Measurements from ENCODE around the gene SPACA9. TPM values are rescaled to one million over a fixed set of nuclear protein-coding genes. Genes with fewer than 3 reads are reported as not detected.
A peak's percentile ranks its signal among the peaks of the same experiment; 100 is the strongest.

Gene SPACA9
- polyA plus RNA-seq, 1 donor = 7.8 TPM

DNA sequence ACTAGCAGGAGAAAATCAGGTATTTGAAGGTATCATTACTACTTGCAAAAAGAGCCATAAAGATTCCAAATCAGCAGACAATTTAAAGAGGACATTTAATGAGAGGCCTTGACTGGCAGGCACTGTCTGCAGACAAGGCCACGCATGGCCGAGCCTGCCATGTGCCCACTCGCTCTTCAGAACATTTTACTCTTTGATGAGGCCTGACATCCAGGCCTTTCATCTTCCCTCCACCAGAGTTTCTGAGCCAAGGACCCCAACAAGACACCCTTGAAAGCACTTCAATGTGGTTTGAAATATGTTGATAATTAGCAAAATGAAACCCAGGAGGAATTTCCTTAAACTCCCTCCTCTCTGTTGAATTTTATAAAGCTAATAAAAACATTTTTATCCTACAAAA is 17.0 kb upstream of the SPACA9 start:
- no peak for DNase-seq

DNA sequence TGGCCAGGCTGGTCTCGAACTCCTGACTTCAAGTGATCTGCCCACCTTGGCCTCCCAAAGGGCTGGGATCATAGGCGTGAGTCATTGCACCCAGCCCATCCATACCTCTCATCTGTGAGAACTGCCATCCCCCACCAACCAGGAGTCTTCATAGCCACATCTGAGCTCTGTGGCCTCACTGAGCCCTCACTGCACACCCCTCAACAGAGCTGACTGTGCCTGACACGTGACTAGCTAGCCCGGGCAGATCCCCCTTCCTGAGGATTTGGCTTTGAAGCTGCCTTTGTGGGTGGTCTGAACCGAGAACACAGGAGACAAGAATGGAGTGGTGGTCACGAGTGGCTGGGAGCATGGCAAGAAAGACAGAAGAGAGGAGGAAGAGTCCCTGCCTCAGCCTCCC is 16.2 kb upstream of the SPACA9 start:
- no peak for DNase-seq

GRCh38 chr9:132863096-132863495 is 15.6 kb upstream of the SPACA9 start:
- DNase-seq = no peak

GRCh38 chr9:132864277-132864676 is 14.4 kb upstream of the SPACA9 start:
- DNase-seq = no peak

DNA sequence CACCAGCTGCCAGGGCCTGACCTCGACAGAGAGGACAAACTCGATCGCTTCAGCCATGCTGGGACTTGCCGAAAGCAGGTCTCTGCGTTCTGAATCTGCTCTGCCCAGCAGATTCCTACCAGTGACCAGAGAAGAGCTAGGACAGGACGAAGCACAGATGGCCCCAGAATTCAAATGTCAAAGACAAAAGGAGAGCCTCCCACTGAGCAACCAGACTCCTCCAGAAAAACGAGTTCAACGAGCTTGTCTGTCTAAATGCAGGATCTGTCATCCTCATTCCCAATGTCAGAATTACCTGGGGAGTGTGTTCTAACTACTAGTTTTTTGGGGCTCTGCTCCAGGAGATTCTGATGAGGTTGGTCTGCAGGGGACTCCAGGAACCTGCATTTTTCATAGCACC is 14.0 kb upstream of the SPACA9 start:
- no peak for DNase-seq

DNA sequence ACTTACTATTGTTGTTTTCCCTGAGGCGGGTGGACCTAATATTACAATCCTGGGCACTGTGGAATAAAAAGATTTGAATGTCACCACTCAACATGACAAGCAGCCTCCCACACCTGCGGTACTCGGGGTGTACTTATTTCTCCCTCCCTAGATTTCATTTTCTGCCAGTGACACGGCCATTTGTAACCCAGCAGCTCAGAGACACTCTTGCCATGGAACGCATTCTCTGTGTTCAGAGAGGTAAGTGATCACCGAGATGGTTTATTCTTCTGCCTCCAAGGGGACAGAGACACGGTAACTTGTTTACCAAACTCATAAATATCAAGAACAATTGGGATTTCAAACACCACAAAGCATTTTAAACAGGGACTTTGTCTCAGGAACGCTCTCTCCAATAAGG is 11.8 kb upstream of the SPACA9 start:
- DNase-seq = no peak

DNA sequence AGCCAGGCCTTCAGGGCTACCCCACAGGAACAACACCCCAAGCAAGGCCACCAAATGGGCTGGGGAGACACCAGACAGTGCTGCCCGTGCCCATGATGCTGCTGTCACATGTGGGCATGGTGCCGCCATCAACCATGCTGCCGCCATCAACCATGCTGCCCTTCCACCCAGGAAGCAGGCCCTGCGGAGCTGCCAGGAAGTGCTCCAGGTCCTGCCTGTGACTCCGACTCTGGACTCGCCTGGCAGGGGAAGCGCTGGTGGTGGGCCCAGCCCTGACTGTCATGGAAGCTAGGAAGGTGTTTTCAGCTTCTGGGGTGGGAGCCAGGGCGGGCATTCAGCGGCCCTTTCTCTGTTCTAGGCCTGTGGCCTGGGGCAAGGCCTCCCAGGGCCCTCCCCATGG is 9.4 kb upstream of the SPACA9 start:
- no peak for DNase-seq

- no peak for DNase-seq
These were observed 5.3 kb upstream of the SPACA9 start for GRCh38 chr9:132873403-132873802.

DNA sequence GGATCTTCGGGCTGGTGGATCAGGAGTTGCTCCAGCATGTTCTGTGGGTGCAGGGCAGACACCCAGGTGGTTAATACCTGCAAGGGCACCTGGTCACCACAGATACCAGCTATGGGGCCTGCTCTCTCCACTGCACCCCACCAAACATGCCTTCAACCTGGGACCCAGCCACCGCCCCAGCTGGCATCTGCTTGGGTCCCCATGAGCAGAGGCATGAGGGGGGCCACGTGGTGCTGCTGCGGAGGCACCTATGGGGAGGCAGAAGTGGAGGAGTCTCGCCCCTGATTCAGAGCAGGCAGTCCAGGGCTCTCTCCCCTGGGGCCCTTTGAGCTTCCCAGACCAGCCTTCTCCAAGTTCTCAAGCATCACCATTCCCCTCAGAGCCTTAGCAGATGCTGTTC is 3.5 kb upstream of the SPACA9 start:
- no peak for DNase-seq

DNA sequence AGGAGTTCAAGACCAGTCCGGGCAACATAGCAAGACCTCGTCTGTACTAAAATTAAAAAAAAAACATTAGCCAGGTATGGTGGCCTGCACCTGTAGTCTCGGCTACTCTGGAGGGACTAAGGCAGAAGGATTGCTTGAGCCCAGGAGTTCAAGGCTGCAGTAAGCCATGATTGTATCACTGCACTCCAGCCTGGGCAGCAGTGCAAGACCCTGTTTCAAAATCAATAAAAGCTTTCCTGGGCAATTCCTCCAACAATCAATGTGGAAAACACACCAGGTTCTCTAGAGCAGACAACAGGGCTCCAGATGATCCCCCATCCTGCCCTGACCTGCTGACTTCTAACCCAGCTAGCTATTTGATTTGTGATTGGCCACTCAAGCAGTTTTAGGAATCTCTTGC is 1.8 kb upstream of the SPACA9 start:
- no peak for DNase-seq

DNA sequence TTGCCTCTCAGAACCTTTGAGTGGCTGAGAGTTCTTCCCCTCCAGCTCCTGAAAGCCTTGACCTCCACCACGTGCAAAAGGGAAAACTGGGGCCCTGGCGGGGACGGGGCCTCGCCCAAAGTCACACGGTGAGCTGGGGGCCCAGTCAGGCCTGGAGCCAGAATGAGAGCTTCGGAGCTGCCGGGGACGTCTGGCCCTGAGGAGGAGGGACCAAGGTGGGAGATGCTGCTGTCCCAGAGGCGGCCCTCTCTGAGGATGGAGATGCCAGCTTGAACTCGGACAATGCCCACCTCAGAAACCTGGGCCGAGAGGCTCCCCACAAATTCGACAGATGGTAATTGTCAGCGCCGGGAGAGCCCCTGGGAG is 1.3 kb upstream of the SPACA9 start:
- DNase-seq = no peak

DNA sequence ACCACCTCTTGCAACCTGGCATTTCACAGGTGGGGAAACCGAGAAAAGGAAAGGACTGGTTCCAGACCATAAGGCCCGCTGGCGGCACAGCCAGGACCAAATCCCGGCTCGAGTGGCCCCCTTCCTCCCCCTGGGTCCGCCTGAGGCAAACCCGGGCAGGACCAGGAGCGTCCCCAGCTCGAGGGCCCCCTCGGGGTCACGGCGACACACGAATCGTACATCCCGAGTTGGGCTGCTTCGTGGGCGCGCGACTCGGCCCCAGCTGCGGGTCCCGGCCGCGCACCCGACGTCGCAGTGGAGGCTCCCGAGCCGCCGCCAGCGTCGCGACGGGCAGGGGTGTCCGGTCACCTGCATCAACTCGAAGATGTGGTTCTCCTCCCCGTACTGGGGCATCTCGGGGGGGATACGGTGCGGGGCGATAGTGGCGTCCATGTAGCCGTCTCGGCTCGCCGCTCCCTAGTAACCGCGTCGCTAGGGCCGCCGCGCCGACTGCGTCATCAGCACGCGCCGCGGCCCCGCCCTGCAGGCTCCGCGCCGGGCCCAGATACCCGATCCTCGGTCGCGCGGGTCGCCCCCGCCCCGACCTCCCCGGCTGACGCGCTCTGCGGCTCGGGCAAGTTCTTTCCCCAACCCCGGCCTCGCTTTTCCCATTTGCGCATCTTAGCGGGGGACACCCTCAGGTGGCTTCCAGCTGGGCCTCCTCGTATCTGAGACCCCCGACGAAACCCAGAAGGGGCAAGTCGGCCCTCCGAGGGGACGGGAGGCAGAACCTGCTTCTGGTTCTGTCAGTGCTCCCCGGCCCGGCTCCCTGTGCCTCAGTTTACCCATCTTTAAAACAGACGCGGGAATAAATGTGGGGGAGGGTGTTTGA is 639 bp upstream of the SPACA9 start, which contains the start of gene AK8:
Gene AK8 (minus strand): TSS at position 461 of the 871 bp plus-strand sequence. CDS start 29 bp downstream, at position 432.
- DNase-seq = peak; percentile 73

DNA sequence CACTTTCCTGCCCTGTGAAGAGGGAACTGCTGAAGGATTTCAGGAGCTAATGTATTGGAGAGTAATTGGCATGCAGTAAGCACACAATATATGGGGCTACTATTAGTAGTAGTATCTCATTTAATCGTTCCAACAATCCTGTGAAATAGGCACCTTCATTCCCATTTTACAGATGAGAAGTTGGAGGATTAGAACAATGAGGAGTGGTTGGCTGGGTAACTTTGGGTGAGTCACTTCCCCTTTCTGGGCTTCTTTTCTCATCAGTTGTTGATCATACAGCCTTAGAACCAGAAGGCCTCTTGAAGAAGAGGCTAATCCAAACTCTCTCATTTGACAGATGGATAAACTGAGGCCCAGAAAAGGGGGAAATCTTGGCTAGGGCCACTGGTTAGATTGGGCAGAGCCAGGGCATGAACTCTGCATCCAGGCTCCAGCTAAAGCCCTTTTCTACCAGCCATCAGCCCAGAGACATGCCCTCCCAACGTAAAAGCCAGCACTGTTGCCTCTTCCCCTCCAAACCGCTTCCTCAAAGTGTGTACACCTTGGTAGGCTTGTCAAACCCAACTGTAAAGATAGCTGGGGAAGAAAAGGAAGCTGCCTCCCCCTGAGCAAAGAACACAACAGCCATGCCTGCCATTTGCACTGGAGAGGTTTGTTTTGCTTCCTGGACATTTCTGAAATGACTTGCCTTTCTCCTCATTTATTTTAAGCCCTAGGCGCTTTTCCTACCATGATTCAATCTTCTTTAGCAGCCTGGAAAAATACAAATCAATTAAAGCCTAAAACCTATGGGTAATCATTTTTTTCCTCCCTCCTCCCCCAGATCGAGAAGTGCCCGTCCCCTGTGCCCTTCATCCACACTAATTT is 992 bp downstream of the SPACA9 start:
- no peak for DNase-seq

DNA sequence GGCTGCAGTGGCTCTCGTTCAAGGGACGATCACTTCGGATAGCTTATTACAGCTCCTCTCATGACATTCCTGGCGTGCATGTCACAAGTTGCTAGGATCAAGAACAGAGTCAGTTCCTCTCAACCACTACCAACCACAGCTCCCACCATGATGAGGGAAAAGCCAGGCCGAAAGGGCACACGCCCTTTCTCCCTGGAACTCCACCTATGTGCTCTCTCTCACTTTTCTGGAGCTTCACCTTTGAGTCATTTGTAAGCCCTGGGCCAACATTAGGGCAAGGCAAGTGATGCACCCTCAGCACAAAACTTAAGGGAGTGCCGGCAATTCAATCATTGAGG is 1.6 kb downstream of the SPACA9 start:
- no peak for DNase-seq

DNA sequence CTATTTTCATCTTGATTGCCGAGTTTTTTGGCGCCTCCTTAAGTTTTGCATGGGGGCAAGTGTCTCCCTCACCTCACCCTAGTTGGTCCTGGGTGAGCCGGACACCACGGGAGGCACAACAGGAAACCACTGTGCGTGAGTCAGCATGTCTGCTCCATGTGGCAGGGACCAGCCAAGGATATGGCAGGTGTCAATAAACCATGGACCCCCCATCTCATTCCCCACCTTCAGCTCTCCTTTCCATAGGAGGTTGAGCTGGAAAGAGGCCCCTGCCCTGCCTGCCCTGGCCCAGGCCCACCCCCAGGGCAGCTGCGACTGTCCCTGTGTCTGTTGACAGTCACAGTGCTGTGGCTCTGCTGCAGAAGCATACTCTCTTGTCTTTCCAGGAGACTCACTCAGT is 3.1 kb downstream of the SPACA9 start:
- no peak for DNase-seq

GRCh38 chr9:132882616-132883015 is 3.9 kb downstream of the SPACA9 start:
- DNase-seq = no peak

- no peak for DNase-seq
These were observed 4.9 kb downstream of the SPACA9 start for GRCh38 chr9:132883349-132884294.

- DNase-seq = no peak
These were observed 7.1 kb downstream of the SPACA9 start for GRCh38 chr9:132885720-132886333.

- no peak for DNase-seq
These were observed 7.6 kb downstream of the SPACA9 start for GRCh38 chr9:132886334-132886725.

DNA sequence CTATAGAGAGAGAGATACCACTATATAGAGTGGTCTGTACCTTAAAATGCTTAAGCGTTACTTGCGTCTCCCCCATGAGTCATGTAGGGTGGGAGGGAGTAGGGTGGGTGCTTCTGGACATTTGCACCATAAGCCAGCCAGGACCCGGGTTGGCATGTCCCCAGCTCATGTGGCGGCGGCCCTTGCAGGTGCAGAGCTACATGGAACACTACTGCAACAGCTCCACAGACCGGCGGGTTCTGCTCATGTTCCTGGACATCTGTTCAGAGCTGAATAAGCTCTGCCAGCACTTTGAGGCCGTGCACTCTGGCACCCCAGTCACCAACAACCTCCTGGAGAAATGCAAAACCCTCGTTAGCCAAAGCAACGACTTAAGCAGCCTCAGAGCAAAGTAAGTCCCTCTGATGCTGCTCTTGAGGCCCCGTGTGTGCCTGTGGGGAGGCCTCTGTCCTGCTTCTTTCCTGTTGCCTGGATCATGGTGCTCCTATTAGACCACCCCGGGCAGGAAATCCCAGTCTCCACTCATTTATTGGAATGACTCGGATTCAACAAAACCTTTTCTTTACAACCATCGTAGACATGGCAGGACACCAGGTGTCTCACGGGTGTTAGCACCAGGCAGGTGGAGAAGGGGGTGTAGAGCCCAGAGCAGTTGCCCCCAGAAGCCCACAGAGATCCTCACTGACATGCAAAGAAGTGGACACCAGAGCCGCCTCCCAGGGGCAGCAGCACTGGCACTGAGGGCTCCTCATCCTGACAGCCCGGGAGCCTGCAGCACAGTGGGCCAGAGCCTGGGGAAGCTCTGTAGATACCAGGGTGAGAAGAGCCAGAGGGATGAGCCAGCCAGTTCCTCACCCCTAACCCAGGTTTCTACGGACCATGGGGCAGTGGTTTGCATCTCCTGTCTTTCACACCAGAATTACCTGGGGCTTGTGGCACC is 8.8 kb downstream of the SPACA9 start:
- no peak for DNase-seq

DNA sequence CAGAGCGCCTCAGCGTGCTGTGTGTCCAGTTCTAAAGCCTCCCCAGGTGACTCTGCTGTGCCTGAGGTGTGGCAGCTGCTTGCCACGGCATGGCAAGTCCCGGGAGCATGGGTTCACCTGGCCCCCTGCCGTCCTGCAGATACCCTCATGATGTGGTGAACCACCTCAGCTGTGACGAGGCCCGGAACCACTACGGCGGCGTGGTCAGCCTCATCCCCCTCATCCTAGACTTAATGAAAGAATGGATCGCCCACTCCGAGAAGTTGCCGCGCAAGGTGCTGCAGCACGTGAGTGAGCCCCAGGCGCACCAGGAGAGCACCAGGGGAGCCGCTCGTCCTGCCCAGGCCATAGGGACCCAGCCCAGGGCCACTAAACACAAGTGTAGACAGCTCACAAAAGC is 9.5 kb downstream of the SPACA9 start:
- DNase-seq = no peak

Data from left kidney (tissue), 2 donors.